GM13976 (cell line): ENCODE data around the gene TUBB4A.

Experiments used
- DNase-seq: peaks from one replicate; pipeline ENCODE4 v3.0.0; 2012; ENCODE audit warnings: low spot score
- in situ Hi-C: fragments of 300-500 bp; cut with MboI; formaldehyde crosslinking; loops from one replicate; pipeline ENCODE4 v1.12.0; 2022; ENCODE audit warnings: low sequenced_read_pairs, mixed read lengths, inconsistent platforms; ENCODE audit not compliant: unreplicated experiment
- TF ChIP-seq, protein P1 (sequence below): IDR thresholded peaks from 2 replicates; pipeline ENCODE4 v1.5.1; 2012; ENCODE audit warnings: borderline replicate concordance, mild to moderate bottlenecking; ENCODE audit not compliant: insufficient read depth; ENCODE audit errors: extremely low read depth, missing control alignments, control extremely low read depth

TUBB4A gene

DNA sequence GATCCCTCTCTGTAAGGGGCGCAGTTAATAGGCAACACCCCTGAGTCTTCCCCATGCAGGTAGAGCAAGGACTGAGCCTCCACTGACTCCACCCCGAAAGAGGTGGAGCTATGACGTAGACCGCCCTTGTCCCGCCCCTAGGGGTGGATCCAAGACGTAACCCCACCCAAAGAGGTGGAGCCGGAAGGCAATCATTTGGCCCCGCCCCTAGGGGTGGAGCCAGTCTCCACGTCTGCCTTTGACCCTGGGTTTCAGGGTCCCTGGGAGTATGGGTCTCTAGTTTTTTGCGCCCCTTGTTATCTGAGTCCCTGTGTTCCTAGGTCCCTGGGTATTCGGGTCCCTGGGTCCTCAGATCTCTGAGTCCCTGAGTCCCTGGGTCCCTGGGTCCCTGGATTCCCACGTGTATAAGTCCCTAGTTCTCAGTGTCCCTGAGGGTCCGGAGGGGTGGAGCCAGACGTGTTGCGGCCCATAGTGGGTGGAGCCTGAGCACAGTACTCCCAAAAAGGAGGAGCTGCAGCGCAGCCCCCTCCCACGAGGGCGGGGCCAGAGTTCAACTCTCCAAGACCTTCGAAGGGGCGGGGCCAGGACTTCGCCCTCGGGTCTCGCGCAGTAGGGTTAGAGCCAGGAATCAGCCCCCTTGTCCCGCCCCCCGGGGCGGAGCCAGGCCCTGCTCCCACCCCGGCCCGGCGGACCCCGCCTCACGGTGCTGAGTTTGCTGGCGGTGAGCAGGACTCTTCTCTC, 25.8 kb downstream of the TUBB4A start:
- TF ChIP-seq, protein P1, sequence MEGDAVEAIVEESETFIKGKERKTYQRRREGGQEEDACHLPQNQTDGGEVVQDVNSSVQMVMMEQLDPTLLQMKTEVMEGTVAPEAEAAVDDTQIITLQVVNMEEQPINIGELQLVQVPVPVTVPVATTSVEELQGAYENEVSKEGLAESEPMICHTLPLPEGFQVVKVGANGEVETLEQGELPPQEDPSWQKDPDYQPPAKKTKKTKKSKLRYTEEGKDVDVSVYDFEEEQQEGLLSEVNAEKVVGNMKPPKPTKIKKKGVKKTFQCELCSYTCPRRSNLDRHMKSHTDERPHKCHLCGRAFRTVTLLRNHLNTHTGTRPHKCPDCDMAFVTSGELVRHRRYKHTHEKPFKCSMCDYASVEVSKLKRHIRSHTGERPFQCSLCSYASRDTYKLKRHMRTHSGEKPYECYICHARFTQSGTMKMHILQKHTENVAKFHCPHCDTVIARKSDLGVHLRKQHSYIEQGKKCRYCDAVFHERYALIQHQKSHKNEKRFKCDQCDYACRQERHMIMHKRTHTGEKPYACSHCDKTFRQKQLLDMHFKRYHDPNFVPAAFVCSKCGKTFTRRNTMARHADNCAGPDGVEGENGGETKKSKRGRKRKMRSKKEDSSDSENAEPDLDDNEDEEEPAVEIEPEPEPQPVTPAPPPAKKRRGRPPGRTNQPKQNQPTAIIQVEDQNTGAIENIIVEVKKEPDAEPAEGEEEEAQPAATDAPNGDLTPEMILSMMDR, result no peak
- peak; percentile 84 for DNase-seq
- in situ Hi-C loops, result no loop called here

DNA sequence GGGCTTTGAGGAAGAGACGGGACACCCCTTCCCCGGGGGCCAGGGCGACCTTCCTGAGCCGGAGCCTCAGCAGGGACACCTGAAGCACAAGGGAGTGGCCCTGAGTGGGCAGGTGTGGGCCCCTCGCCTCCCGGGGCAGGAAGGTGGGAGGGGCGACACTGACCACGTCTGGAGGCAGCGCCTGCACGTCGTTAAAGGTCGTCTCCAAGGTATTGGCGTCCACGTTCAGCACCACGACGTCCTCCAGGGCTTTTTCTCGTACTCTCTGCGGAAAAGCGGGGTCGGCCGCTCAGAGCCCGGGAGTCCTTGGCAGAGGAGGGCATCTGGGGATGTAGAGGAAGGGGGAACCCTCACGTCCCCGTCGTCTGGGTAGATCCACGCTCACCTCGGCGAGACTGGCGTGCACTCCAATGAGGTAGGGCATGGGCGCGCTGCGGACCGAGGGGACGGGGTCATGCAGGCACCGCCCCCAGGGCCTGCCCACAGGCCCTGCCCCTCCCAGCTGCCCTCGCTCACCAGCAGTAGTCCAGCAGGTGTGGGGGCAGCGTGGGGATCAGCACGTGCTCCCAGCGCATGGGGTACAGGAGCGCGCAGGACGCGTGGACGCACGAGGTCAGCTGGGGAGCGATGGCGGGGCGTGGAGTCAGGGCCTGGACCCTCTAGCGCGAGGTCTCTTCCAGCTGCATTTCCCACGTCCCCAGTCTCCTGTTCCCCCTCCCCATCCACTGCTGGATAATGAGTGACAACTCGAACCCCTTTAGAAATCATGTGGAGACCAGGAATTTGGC, 26.6 kb downstream of the TUBB4A start:
- TF ChIP-seq, protein P1, result no peak
- in situ Hi-C loops, result no loop called here

DNA sequence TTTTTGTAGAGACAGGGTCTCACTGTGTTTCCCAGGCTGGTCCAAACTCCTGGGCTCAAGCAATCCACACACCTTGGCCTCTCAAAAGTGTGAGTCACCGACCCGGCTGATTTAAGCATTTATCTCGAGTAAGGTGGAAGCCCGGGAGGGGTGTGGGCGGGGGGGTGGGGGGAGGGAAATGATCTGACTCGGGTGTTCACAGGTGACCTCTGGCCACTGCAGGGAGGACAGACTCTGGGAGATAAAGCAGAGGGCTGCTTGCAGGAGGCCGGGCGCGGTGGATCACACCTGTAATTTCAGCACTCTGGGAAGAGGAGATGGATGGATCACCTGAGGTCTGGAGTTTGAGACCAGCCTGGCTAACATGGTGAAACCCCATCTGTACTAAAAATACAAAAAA, 28.5 kb downstream of the TUBB4A start:
- DNase-seq, result no peak
- in situ Hi-C loops, result no loop called here

More for the DNA sequence above, 26.6 kb downstream of the TUBB4A start:
- DNase-seq, result no peak

DNA sequence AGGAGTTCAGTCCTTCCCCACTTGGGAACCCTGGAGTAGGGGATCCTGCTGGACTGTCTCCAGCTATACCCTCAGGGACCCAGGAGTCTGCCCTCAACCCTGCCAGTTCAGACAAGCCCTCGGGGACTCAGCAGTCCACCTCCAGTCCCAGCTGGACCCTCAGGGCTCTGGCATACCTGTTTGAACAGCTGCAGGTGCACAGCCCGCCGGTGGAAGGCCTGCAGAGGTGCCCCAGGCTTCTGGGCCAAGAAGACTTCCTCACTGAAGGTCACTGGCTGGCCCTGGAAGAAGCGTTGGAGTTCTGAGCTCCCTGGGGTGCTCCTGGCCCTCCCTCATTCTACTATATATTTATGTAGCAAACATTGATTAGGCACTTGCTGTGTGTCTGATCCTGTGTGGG, 29.4 kb downstream of the TUBB4A start:
- DNase-seq, result no peak
- TF ChIP-seq, protein P1, result no peak
- in situ Hi-C loops, result no loop called here

More for the DNA sequence above, 28.5 kb downstream of the TUBB4A start:
- TF ChIP-seq, protein P1, result no peak

DNA sequence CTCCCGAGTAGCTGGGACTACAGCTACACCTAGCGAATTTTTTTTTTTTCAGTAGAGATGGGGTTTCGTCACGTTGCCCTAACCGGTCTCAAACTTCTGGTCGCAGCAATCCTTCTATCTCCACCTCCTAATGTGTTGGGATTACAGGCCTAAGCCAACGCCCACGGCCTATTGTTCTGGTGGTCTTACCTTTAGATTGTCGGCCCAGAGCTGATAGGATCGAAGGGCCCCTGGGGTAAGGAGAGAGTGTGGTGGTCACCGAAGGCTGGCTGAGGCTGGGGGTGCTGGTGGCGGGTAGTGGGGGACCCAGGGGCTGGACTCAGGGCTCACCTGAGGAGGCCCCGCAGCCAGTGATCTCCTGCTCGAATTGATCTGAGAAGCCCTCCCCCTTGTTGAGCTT, 31.0 kb downstream of the TUBB4A start:
- TF ChIP-seq, protein P1, result no peak
- in situ Hi-C loops, result no loop called here
- no peak for DNase-seq

DNA sequence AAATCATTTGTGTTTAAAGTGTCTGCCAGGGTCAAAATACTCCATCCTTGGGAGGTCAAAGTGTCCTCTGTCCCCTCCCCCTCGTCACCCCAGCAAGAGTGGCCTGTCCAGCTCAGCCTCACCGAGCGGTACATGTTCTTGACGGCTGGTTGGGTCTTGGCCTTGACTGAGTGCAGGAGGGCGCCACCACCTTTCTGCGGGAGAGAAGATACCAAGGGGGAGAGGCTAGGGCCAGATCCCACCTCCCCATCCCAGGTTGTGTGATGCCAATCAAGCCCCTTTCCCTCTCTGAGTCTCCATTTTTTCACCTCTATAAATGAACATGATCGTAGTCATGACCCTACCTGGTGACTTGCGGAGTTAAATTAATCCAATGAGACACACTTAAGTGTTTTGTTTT, 31.9 kb downstream of the TUBB4A start:
- TF ChIP-seq, protein P1, result no peak
- in situ Hi-C loops, result no loop called here
- DNase-seq, result no peak
